Prostate gland (tissue), 2 donors: Measurements from ENCODE around the gene SLC6A14. TPM values are rescaled to one million over a fixed set of nuclear protein-coding genes. Genes with fewer than 3 reads are reported as not detected.
A peak's percentile ranks its signal among the peaks of the same experiment; 100 is the strongest.

Experiments used
- DNase-seq: peaks from one replicate; pipeline ENCODE4 v3.0.0-alpha.2; 2019; ENCODE audit warnings: low spot score
- H3K27ac ChIP-seq, 2 donors: fragments of 200-600 bp; sonication (generic); 2 replicates each; pipeline ENCODE4 v1.5.1; 2017 to 2019
- H3K27me3 ChIP-seq: fragments of 200-600 bp; sonication (generic); replicated peaks from 2 replicates; pipeline ENCODE4 v1.5.1; 2019; ENCODE audit not compliant: insufficient read depth
- H3K36me3 ChIP-seq, 2 donors: fragments of 200-600 bp; sonication (generic); 1 replicate in 1 of 2; 2 replicates in 1 of 2; pipeline versions ENCODE4 v1.5.1 to v1.8.1; 2017 to 2019
- H3K4me1 ChIP-seq: fragments of 200-600 bp; sonication (generic); replicated peaks from 2 replicates; pipeline ENCODE4 v1.5.1; 2019
- H3K4me3 ChIP-seq, 2 donors: fragments of 200-600 bp; sonication (generic); 2 replicates each; pipeline ENCODE4 v1.5.1; 2017 to 2019
- H3K9me3 ChIP-seq: fragments of 200-600 bp; sonication (generic); 2 replicates; pipeline ENCODE4 v1.5.1; 2017
- POLR2A ChIP-seq: fragments of 450-650 bp; IDR thresholded peaks from one replicate; pipeline ENCODE4 v1.6.1; 2016; ENCODE audit warnings: antibody characterized with exemption, mild to moderate bottlenecking
- POLR2AphosphoS5 ChIP-seq: sonication (generic); formaldehyde crosslinking; IDR thresholded peaks from one replicate; pipeline ENCODE4 v1.6.1; 2017; ENCODE audit warnings: antibody characterized with exemption
- WGBS: methylation state at CpG from one replicate; pipeline ENCODE4 v1.1.5; 2018; 5-methylcytosine and 5-hydroxymethylcytosine counted together
- intact Hi-C: fragments of 100-400 bp; cut with DNase I; formaldehyde crosslinking; loops from one replicate; pipeline ENCODE4 v1.14.2; 2022
- total RNA-seq, 2 donors: library from RNA; depleted of rRNA; stranded (reverse); fragments of >200 nt; gene quantifications; one replicate each; pipeline ENCODE4 v1.1.0, GENCODE V29; 2016
- TF ChIP-seq, protein P1 (sequence below), 4 experiments: fragments of 200-600 bp in 2 of 4; fragments of 450-650 bp in 2 of 4; sonication (generic) in 2 of 4; IDR thresholded peaks; 1 replicate in 3 of 4; 2 replicates in 1 of 4; pipeline ENCODE4 v1.5.1; 2016 to 2019; ENCODE audit warnings: antibody characterized with exemption in 4 of 4, mild to moderate bottlenecking in 2 of 4, moderate library complexity in 2 of 4

SLC6A14 gene
- total RNA-seq, 2 donors from 2014 or later = 0.11 to 0.73 TPM

DNA sequence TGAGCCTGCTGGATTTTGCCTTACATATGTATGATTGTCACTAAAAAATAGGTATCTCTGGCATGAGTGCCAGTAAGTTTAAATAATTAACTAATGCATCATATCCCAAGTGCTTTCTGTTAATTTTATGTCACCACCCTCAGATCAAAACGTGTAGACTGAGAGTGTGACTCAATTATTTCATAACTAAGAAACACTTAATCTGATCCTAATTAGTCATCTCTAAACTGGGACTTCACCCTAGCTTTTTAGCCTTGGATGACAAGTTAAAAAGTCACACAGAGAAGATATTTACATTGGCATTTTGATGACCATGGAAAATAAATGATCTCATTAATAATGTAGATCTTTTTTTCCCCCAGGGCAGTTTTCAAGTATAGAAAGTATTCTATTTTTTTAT, 23.1 kb upstream of the SLC6A14 start:
- WGBS = 29% methylated on average over 1 of the region's 1 CpG
- no peak overlapping the region for H3K27ac ChIP-seq

DNA sequence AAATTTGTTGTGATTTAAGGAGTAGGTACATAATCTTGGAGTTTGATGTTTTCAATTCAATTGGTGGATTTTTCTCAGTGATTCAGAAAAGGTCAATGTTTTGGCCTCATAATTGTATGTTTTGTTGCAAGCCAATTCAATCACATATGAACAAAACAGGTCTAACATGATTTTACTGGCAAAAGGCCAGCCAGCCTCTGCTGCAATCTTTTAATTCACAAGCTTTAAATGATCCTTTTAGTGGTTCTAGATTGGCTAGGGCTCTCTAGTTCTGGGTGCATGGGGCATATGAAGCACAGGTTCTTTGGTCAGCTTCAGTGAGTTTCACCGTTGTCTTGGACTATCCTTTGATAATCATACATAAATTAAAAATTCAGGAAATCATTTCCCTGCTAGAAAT, 19.2 kb upstream of the SLC6A14 start:
- 43% methylated on average over 1 of the region's 1 CpG for WGBS
- peak; percentile 10 for DNase-seq
- intact Hi-C loops = no loop called here
- Histone ChIP-seq H3K27ac (no peak overlapping the region), H3K4me3 (no peak overlapping the region), H3K9me3 (no peaks in the 10 kb centered on the region), H3K36me3 (no peaks in the 10 kb centered on the region), H3K4me1 (no peaks in the 10 kb centered on the region), H3K27me3 (no peaks in the 10 kb centered on the region)
- TF ChIP-seq, protein P1, sequence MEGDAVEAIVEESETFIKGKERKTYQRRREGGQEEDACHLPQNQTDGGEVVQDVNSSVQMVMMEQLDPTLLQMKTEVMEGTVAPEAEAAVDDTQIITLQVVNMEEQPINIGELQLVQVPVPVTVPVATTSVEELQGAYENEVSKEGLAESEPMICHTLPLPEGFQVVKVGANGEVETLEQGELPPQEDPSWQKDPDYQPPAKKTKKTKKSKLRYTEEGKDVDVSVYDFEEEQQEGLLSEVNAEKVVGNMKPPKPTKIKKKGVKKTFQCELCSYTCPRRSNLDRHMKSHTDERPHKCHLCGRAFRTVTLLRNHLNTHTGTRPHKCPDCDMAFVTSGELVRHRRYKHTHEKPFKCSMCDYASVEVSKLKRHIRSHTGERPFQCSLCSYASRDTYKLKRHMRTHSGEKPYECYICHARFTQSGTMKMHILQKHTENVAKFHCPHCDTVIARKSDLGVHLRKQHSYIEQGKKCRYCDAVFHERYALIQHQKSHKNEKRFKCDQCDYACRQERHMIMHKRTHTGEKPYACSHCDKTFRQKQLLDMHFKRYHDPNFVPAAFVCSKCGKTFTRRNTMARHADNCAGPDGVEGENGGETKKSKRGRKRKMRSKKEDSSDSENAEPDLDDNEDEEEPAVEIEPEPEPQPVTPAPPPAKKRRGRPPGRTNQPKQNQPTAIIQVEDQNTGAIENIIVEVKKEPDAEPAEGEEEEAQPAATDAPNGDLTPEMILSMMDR (IDR thresholded peaks at IDR 0.05) = no peak
- no peak for TF ChIP-seq POLR2AphosphoS5
- TF ChIP-seq POLR2A = no peak

More for the DNA sequence above, 23.1 kb upstream of the SLC6A14 start:
- Histone ChIP-seq H3K9me3 (no peaks in the 10 kb centered on the region), H3K27me3 (no peaks in the 10 kb centered on the region), H3K4me3 (no peak overlapping the region), H3K36me3 (no peaks in the 10 kb centered on the region), H3K4me1 (no peaks in the 10 kb centered on the region)
- intact Hi-C loops = no loop called here
- TF ChIP-seq, protein P1 (IDR thresholded peaks at IDR 0.05) = no peak
- no peak for TF ChIP-seq POLR2AphosphoS5
- TF ChIP-seq POLR2A = no peak
- DNase-seq = no peak

DNA sequence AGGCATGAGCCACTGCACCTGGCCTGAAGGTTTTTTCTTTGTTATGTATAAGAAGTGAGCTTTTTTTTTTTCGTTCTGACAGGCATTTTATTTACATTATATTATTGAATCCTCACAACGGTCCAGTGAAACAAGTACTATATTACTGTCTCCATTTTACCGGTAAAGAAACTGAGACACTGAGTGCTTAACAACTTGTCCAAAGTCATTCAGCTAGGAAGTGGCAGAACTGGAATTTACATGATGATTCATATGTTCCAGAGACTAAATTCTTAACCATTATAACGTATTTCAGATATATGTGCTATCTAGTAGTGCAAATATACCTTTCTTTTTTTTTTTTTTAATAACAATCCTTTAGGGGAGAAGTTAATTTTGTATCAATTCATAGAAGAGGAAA, 18.4 kb upstream of the SLC6A14 start:
- TF ChIP-seq, protein P1 (IDR thresholded peaks at IDR 0.05) = no peak
- TF ChIP-seq POLR2A = no peak
- no peak for TF ChIP-seq POLR2AphosphoS5
- Histone ChIP-seq H3K4me3 (no peak overlapping the region), H3K4me1 (no peaks in the 10 kb centered on the region), H3K36me3 (no peaks in the 10 kb centered on the region), H3K27me3 (no peaks in the 10 kb centered on the region), H3K9me3 (no peaks in the 10 kb centered on the region), H3K27ac (no peak overlapping the region)
- intact Hi-C loops = no loop called here
- WGBS = 52% methylated on average over 4 of the region's 4 CpGs
- DNase-seq = no peak

DNA sequence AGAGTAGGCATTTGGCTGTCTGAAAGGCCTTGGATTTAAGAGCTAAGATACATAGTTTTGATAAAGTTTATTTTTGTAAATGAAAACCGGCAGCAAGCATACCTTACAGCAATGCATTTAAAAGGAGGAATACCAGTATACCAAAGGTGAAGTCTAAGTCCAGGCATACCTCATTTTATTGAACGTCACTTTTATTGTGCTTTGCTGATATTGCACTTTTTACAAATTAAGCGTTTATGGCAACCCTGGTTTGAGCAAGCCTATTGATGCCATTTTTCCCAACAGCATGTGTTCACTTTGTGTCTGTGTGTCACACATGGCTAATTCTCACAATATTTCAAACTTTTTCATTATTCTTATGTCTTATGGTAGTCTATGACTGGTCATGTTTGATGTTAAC, 8.4 kb upstream of the SLC6A14 start:
- WGBS = 55% methylated on average over 3 of the region's 3 CpGs

DNA sequence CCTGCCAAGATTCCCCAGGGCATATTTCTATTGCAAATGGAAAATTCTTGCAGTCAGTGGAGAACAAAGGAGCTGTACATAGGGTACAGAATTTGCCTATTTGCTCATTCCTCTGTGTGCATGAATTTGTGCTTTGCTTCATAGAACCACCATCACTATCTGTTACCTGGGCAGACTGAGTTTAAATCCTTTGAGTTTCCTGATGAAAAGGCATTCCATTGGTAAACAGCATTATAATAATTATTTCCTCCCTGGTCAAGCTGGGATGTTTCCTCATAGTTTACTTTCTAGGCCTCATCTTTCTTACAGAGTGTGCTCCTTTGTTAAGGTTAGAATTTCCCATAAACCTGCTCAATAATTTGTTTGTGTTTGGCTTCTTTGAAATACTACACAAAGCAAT, 809 bp upstream of the SLC6A14 start:
- Histone ChIP-seq H3K9me3 (no peaks in the 10 kb centered on the region), H3K27ac (no peak overlapping the region), H3K4me3 (no peak overlapping the region), H3K4me1 (no peaks in the 10 kb centered on the region), H3K36me3 (no peaks in the 10 kb centered on the region), H3K27me3 (no peaks in the 10 kb centered on the region)
- intact Hi-C loops = no loop called here
- TF ChIP-seq POLR2AphosphoS5 (no peak), POLR2A (no peak)
- TF ChIP-seq, protein P1 (IDR thresholded peaks at IDR 0.05) = no peak
- DNase-seq = no peak

More for the DNA sequence above, 8.4 kb upstream of the SLC6A14 start:
- Histone ChIP-seq H3K27me3 (no peaks in the 10 kb centered on the region), H3K27ac (no peak overlapping the region), H3K4me3 (no peak overlapping the region), H3K36me3 (no peaks in the 10 kb centered on the region), H3K9me3 (no peaks in the 10 kb centered on the region), H3K4me1 (no peaks in the 10 kb centered on the region)
- TF ChIP-seq, protein P1 (IDR thresholded peaks at IDR 0.05) = no peak
- TF ChIP-seq POLR2AphosphoS5 (no peak), POLR2A (no peak)
- no peak for DNase-seq
- intact Hi-C loops = no loop called here
